PC-3 (cell line): Measurements from ENCODE around the gene SLC5A3. TPM values are rescaled to one million over a fixed set of nuclear protein-coding genes. Genes with fewer than 3 reads are reported as not detected.

Experiments
- ATAC-seq: fragments of 200-7000 bp; cut with Tn5 transposase; 2 replicates; pipeline ENCODE4 v1.9.1; 2020; ENCODE audit warnings: mild to moderate bottlenecking, moderate library complexity
- BruUV-seq: library from RNA; stranded (reverse); fragments of 400-500 nt; replicated peaks from 2 replicates; lab custom pipeline; 2021; lab: Mats Ljungman, UMichigan
- CTCF ChIA-PET: fragments of 300-600 bp; sonication (Branson Sonifier 250); formaldehyde crosslinking; loops from one replicate; lab custom pipeline; 2022; ENCODE audit warnings: antibody characterized with exemption; lab: Charles Lee
- POLR2A ChIA-PET: fragments of 300-600 bp; sonication (Branson Sonifier 250); formaldehyde crosslinking; loops from one replicate; lab custom pipeline; 2022; ENCODE audit warnings: antibody characterized with exemption; ENCODE audit not compliant: unreplicated experiment; lab: Charles Lee
- DNase-seq: peaks from one replicate; pipeline ENCODE4 v3.0.0-alpha.2; 2015
- H2AFZ ChIP-seq: fragments of 300-600 bp; sonication (generic); 2 replicates; pipeline ENCODE4 v1.6.0; 2016; ENCODE audit warnings: antibody characterized with exemption, low read length
- H3F3A ChIP-seq: fragments of 300-600 bp; sonication (generic); one replicate; pipeline ENCODE4 v1.6.0; 2017; ENCODE audit warnings: antibody characterized with exemption, low read length, control low read depth, mild to moderate bottlenecking; ENCODE audit not compliant: unreplicated experiment
- H3K27ac ChIP-seq: fragments of 300-600 bp; sonication (generic); 2 replicates; pipeline ENCODE4 v1.5.1; 2016; ENCODE audit warnings: mild to moderate bottlenecking, low read length
- H3K27me3 ChIP-seq: fragments of 300-600 bp; sonication (generic); 2 replicates; pipeline ENCODE4 v1.6.1; 2016; ENCODE audit warnings: low read length, mixed read lengths
- H3K36me3 ChIP-seq: fragments of 300-600 bp; sonication (generic); 2 replicates; pipeline ENCODE4 v1.6.1; 2016; ENCODE audit warnings: low read depth, mixed run types, low read length, mixed read lengths
- H3K4me1 ChIP-seq: fragments of 300-600 bp; sonication (generic); 2 replicates; pipeline ENCODE4 v1.5.1; 2016; ENCODE audit warnings: low read length; ENCODE audit not compliant: insufficient read depth
- H3K4me2 ChIP-seq: fragments of 300-600 bp; sonication (generic); 2 replicates; pipeline ENCODE4 v1.6.0; 2016; ENCODE audit warnings: low read length
- H3K4me3 ChIP-seq: fragments of 300-600 bp; sonication (generic); 2 replicates; pipeline ENCODE4 v1.5.1; 2016; ENCODE audit warnings: mild to moderate bottlenecking, low read length, mixed read lengths
- H3K79me2 ChIP-seq: fragments of 300-600 bp; sonication (generic); 2 replicates; pipeline ENCODE4 v1.6.1; 2017; ENCODE audit warnings: low read length, mixed read lengths
- H3K9ac ChIP-seq: fragments of 300-600 bp; sonication (generic); 2 replicates; pipeline ENCODE4 v1.6.0; 2016; ENCODE audit warnings: mild to moderate bottlenecking, low read length
- H3K9me2 ChIP-seq: fragments of 300-600 bp; sonication (generic); replicated peaks from 2 replicates; pipeline ENCODE4 v1.6.1; 2016; ENCODE audit warnings: mixed run types, low read length, mixed read lengths
- H3K9me3 ChIP-seq: fragments of 300-600 bp; sonication (generic); 2 replicates; pipeline ENCODE4 v1.6.1; 2016; ENCODE audit warnings: low read length, mixed read lengths
- H4K20me1 ChIP-seq: fragments of 300-600 bp; sonication (generic); 2 replicates; pipeline ENCODE4 v1.6.1; 2016; ENCODE audit warnings: low read length, mixed read lengths
- CTCF ChIP-seq: fragments of 300-600 bp; sonication (generic); conservative IDR thresholded peaks from 2 replicates; pipeline ENCODE4 v1.5.1; 2017; ENCODE audit warnings: antibody characterized with exemption, low read depth, mild to moderate bottlenecking, low read length
- EZH2 ChIP-seq: fragments of 300-600 bp; sonication (generic); IDR thresholded peaks from one replicate; pipeline ENCODE4 v1.6.1; 2017; ENCODE audit warnings: antibody characterized with exemption, mild to moderate bottlenecking, low read length; ENCODE audit not compliant: unreplicated experiment
- EZH2phosphoT487 ChIP-seq: fragments of 300-600 bp; sonication (generic); IDR thresholded peaks from 2 replicates; pipeline ENCODE4 v1.6.1; 2018; ENCODE audit warnings: mild to moderate bottlenecking, antibody characterized with exemption, low read length, borderline replicate concordance
- intact Hi-C: fragments of 100-400 bp; cut with micrococcal nuclease; formaldehyde crosslinking; loops from 2 replicates; pipeline ENCODE4 v1.9.0; 2023
- total RNA-seq: library from RNA; depleted of rRNA; stranded (reverse); fragments of >200 nt; gene quantifications from 2 replicates; pipeline ENCODE4 v1.2.3, GENCODE V29; 2014

Gene SLC5A3
- total RNA-seq, 1 experiment from 2014 or later: 13.8 TPM

GRCh38 chr21:34055615-34056014, 17.8 kb upstream of the SLC5A3 start:
- no peak overlapping the region for H3K27ac ChIP-seq
- H2AFZ ChIP-seq: no peak overlapping the region
- no peaks in the 10 kb centered on the region for H3K79me2 ChIP-seq
- no TSS peak for BruUV-seq
- no peak overlapping the region for H3K4me3 ChIP-seq
- H3K36me3 ChIP-seq: no peaks in the 10 kb centered on the region
- ATAC-seq: no peak
- ChIA-PET CTCF (no interaction called here), POLR2A (no interaction called here)
- H3K9me3 ChIP-seq: no peaks in the 10 kb centered on the region
- intact Hi-C loops: no loop called here
- no peak overlapping the region for H3K9ac ChIP-seq
- H3K27me3 ChIP-seq: no peaks in the 10 kb centered on the region
- no peaks in the 10 kb centered on the region for H3K4me1 ChIP-seq
- no peak for TF ChIP-seq CTCF
- no peak for TF ChIP-seq EZH2
- no peak for TF ChIP-seq EZH2phosphoT487
- no peaks in the 10 kb centered on the region for H4K20me1 ChIP-seq
- no peak overlapping the region for H3K4me2 ChIP-seq
- no peak for DNase-seq
- no peaks in the 10 kb centered on the region for H3K9me2 ChIP-seq
- H3F3A ChIP-seq: no peaks in the 10 kb centered on the region

GRCh38 chr21:34061983-34062382, 11.4 kb upstream of the SLC5A3 start:
- DNase-seq (peak; percentile 13), ATAC-seq (peak; percentile 29; the same call in 1 of the 2 replicates)
- no TSS peak for BruUV-seq
- ChIA-PET CTCF (no interaction called here), POLR2A (no interaction called here)
- Histone ChIP-seq H3K27me3 (no peaks in the 10 kb centered on the region), H3K4me2 (no peak overlapping the region), H3K36me3 (no peaks in the 10 kb centered on the region), H3K9ac (no peak overlapping the region), H3K79me2 (no peaks in the 10 kb centered on the region), H3K4me3 (no peak overlapping the region), H3K9me2 (no peaks in the 10 kb centered on the region; the same call in 1 of the 2 replicates), H3K4me1 (no peaks in the 10 kb centered on the region), H3K9me3 (no peaks in the 10 kb centered on the region), H4K20me1 (no peaks in the 10 kb centered on the region), H3F3A (no peaks in the 10 kb centered on the region), H3K27ac (no peak overlapping the region), H2AFZ (no peak overlapping the region)
- intact Hi-C loops: no loop called here
- TF ChIP-seq CTCF (no peak), EZH2phosphoT487 (no peak), EZH2 (no peak)

DNA sequence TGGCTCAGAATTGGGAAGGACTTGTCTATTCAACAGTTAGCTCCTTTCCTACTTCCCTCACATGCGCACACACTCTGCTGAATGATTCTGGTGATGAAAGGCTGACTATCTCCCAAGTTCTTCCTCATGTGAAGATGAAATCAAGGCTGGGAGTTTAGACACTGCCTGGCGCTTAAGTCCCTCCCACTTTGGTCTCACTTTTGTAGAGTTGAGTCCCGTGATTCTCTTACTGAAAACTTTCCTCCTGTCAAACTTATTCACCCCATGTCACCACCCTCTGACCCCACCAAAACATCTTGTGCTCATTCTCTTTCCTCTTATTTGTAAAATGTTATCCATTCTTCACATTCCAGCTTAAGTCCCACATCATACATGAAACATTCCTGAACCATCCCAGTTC, 8.4 kb upstream of the SLC5A3 start:
- no peak for DNase-seq
- Histone ChIP-seq H3K9me3 (no peaks in the 10 kb centered on the region), H3K4me1 (no peaks in the 10 kb centered on the region), H3K79me2 (no peaks in the 10 kb centered on the region), H4K20me1 (no peaks in the 10 kb centered on the region), H3K36me3 (no peaks in the 10 kb centered on the region), H3F3A (no peaks in the 10 kb centered on the region), H3K9ac (no peak overlapping the region), H3K27ac (no peak overlapping the region), H3K4me2 (no peak overlapping the region), H3K27me3 (no peaks in the 10 kb centered on the region), H2AFZ (no peak overlapping the region), H3K9me2 (no peaks in the 10 kb centered on the region; the same call in 1 of the 2 replicates), H3K4me3 (no peak overlapping the region)
- POLR2A ChIA-PET: no interaction called here
- intact Hi-C loops: no loop called here
- TF ChIP-seq CTCF (no peak), EZH2 (no peak), EZH2phosphoT487 (no peak)
- no TSS peak for BruUV-seq
- CTCF ChIA-PET: no interaction called here
- ATAC-seq: no peak
